ENCODE results near the gene CRTC2. TPM values are rescaled to one million over a fixed set of nuclear protein-coding genes. Genes with fewer than 3 reads are reported as not detected.

Gene CRTC2, protein sequence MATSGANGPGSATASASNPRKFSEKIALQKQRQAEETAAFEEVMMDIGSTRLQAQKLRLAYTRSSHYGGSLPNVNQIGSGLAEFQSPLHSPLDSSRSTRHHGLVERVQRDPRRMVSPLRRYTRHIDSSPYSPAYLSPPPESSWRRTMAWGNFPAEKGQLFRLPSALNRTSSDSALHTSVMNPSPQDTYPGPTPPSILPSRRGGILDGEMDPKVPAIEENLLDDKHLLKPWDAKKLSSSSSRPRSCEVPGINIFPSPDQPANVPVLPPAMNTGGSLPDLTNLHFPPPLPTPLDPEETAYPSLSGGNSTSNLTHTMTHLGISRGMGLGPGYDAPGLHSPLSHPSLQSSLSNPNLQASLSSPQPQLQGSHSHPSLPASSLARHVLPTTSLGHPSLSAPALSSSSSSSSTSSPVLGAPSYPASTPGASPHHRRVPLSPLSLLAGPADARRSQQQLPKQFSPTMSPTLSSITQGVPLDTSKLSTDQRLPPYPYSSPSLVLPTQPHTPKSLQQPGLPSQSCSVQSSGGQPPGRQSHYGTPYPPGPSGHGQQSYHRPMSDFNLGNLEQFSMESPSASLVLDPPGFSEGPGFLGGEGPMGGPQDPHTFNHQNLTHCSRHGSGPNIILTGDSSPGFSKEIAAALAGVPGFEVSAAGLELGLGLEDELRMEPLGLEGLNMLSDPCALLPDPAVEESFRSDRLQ
- total RNA-seq: 6.3 and 6.7 TPM in 2 replicates

DNA sequence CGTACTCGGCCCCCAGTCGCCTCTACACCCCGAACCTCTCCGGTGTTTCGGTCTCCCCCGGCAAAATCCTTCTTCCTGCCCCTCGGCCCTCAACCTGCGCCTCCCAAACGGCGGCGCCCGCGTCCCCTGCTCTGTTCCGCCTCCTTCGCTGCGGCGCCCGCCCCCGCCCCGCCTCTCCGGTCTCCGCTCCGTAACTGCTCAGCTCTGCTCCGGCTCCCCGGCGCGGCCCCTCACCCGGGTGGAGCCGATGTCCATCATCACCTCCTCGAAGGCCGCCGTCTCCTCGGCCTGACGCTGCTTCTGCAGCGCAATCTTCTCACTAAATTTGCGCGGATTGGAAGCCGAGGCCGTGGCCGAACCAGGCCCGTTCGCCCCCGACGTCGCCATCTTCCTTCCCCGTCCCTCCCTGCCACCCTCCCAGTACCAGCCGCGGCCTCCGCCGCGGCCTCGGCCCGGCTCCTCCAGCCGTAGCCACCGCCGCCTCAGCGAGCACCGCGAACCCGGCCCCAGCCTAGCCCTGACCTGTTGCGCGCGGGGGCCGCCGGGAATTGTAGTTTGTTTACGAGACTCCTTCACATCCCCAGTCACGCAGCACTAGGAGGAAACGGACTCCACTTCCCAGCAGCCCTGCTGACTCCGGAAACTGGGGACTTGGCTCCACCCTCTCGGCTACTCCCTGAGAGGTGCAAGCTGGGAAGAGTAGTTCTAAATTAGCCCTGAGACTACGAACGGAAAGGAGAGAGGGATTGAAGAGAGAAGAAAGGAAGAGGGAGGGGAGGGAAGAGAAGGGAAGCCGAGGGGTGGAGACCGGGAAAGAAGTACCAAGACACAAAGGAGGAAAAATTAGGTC, at the start of gene CRTC2:
TSS of gene CRTC2 (minus strand) at position 502 of the 850 bp plus-strand sequence. CDS start at position 387, 115 bp downstream.

DNA sequence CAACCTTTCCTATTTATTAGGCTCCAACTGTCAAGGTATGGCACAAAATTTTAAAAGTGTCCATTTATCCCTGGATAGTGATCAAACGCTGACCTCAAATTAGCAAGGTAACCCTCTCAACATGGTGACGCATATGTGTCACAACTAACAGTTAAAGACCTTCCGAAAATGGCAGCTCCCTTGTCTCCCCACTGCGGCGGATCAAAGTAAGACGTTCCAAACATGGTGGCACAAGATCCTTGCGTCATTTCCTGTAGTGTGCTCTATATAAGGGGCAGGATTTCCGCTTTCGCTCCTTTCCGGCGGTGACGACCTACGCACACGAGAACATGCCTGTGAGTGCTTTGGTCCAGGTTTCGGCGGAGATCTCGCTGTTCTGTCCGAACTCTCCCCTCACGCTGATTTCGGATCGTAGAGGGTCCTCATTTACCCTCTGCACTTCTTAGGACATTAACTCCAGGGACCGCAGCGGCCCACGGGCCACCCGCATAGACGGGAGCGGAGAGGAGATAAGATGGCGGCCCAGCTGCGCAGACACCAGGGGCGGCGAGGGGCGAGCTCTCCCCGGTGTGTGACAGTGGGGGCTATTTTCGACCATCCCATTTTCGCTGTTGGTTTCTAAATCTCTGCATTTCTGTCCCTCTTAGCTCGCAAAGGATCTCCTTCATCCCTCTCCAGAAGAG, 32.2 kb upstream of the CRTC2 start, which contains the start of gene RPS27:
TSS of gene RPS27 (plus strand) at position 295 of the 683 bp plus-strand sequence. CDS start at position 330, 35 bp downstream.

DNA sequence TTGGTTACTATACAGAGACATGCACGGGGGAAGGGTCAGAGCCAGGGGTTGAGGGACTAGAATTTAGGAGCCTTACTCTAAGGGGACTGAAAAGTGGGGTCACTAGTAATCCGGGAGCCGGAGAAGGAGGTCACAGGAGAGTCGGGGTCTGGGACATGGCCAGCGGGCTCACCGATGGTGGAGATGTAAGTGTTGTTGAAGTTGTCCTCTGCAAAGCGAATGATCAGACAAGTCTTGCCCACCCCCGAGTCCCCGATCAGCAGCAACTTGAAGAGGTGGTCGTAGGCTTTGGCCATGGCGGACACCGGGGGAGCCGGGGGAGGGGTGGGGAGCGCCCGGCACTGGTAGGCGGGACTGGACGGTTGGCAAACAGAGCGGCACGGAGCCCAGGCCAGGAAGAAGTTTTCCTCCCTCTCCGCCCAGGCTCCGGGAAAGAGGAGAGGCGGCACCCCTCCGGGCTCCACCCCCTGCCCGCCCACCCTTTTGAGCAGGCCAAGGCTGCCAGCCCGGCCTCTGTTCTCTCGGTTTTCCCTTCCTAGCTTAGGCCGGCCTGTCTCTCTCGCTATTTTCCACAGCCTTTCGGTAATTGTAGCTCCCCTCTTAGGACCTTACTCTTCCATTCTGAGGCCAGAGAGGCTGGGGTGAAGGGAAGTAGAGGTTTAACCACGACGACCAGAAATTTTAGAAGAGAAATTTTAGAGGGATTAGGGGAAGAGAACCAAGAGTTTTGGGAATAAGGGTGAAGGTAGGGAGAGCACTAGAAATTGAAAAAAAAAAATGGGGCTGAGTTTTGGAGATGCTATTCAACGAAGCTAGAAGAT, 27.7 kb upstream of the CRTC2 start, which contains the start of gene RAB13:
TSS of gene RAB13 (minus strand) at position 399 of the 821 bp plus-strand sequence. CDS start at position 296, 103 bp downstream.

DNA sequence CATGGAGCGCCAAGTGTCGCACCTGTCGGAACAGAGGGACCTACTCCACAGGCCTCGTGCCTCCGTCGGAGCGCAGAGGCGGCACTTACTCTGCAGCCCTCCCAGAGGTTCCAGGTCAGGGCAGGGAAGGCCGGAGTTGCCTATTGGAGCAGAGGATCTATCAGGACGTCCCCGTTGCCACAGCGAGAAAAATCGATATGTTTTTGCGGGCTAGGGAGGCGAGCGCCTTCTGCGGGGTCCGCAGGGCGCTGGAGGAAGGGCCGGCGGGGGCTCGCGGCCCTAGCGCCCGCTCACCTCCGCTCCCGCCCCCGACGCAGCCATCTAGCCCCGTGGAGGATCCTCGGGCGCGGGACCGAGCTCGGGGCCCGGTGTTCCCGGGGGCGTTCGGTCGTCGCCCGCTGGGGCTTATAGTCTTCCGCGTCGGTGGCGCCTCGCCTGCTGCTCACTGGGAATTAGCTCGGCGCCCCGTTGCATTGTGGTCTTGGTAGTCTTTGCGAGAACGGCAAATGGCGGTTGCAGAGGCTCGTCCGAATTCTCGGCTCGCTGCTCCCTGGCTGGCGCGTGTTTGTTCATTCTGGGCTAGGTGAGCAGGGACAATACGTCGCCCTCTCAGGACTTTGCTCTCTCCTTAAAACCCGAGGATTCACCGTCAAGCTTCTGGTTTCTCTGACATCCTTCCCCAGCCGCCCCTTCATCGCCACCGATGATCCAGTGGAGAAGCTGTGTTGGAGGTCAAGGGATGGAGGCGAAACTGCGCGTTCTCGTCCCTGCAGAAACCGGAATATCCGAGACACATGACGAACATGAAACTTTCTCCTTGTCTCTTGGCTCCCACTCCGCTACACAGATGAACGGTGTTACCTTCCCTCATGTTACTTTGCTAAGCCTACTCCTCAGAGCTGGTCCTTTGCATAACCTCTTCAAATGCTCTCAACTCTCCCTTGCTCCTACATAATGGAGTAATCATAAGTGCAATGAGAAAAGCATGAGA, 19.1 kb upstream of the CRTC2 start, which contains the start of gene JTB:
TSS of gene JTB (minus strand) at position 425 of the 991 bp plus-strand sequence. CDS start at position 3, 422 bp downstream.

GRCh38 chr1:153967107-153967999, 8.9 kb upstream of the CRTC2 start, which contains the start of gene CREB3L4:
TSS of gene CREB3L4 (plus strand) at chr1:153967902. CDS start at chr1:153968526, 624 bp downstream.

DNA sequence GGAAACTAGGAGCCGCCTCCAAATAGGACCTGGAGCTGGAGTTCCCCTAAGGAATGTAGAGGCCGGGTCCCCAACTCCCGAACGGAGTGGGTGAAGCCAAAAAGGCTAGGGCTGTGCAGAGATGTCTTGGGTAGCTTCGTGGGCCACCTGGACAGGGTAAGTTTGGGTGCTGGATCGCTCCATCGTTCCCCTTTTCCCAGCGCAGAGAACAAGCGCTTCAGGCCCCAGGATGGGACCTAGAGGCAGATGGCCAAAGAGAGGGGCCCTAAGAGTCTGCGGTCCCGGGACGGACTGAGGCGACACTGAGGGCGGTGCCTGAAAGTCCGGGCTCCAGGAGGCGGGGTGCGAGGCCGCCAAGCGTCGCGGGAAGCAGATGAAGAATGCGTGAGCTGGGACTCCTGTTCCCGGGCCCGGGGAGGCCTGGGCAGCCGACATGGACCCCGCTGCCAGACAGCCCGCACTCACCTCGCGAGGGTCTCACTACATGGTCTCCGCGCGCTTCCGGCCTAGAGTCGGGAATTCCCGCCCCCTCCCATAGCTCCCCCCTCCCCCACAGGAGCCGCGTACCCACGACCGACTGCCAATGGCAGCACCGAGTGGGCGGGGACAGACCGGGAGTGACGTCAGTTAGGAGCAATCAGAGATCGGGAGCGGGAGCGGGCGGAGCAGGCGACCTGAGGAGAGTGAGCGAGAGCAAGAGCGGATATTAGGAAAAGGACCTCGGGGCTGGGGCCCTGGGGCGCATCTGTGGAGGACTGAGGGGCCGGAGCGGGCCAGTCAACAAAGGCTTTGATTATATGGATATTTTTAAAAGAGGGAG, 4.8 kb upstream of the CRTC2 start, which contains the start of gene SLC39A1:
TSS of gene SLC39A1 (minus strand) at position 508 of the 820 bp plus-strand sequence. CDS start 822 bp downstream, outside the sequence.

DNA sequence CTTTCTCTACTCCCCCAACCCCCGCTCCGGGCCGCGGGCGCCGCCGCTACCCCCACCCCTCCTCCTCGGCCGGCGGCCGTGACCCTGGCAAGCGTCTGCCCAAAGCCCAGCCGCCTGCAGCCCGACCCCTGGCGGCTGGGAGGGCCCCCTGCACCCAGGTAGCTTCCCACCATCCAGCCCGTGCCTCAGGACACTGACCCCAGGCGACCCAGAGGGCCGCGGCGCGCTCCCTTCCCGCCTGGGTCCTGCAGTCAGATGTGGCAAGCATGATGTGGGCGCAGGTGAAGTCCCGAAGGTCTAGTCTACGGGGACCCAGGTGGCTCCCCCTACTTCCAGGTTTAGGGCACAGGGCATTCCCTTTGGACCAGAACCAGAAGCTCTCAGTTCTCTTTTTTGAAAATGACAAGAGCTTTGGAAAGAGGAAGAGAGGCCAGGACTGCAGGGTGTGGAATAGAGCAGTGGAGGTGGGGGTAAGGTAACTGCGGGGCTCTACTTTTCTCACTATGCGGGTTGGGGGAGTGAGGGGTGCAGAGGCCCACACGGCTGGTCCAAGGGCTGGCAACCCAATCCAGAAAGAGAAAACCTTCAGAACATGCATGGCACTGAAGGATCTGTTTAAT, 11.7 kb downstream of the CRTC2 start, which contains the start of gene DENND4B:
TSS of gene DENND4B (minus strand) at position 97 of the 620 bp plus-strand sequence. CDS start 2,344 bp downstream, outside the sequence.

DNA sequence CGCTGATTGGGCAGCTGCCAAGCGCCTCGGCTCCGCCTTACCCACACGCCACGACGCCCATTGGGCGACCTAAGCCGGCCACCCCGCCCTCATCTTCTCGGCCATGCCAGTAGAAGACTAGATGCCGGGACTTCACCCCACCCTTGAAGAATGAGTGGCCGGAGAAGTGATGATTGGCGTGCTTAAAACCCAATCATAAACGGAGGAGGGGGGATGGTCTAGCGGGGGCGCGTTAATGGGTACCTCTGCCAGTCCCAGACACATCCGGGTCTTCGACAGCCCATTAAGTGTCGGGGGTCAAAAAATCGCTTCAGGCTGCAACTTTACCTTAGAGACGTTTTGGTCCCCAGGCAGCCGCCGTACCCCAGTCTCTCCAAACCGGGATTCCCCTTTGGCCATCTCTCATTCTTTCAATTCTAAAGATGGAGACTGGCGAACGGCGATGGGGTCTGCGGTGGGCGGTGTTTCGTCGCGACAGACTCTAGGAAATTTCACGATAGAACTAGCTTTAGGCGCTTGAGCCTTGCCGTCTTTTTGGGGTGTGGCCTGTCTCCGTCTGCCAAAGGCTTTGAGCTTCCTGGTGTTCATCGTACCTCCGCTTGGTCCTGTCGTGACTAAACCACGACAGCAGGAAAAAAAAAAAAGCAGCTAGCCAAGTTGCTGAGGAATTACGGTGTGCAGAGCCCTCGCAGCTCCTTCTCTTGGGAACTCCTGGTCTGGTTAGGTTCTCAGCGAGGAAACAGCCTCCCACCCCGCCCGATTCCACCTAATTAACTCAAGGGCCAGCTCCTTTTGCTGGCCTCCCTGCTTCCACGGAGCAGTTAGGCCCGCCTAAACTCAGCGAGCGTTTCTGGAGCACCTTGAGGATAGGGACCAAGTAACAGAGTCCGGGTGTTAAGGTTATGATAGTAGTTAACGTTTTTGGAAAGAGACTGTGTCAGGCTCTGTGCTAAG, 35.2 kb downstream of the CRTC2 start, which contains the start of gene GATAD2B:
TSS of gene GATAD2B (minus strand) at position 1 of the 954 bp plus-strand sequence. CDS start 94,625 bp downstream, outside the sequence.

Other genes with a start within 250 kb of the CRTC2 start
- 45.5 and 46.9 TPM in 2 replicates for gene INTS3, start 230.6 kb downstream of the CRTC2 start, total RNA-seq
- 10.3 and 14.6 TPM in 2 replicates for gene SLC27A3, start 183.2 kb downstream of the CRTC2 start, total RNA-seq
- gene GATAD2B, start 35.6 kb downstream of the CRTC2 start, total RNA-seq: 7.9 and 8.3 TPM in 2 replicates
- gene DENND4B, start 11.9 kb downstream of the CRTC2 start, total RNA-seq: 18.7 and 28.8 TPM in 2 replicates
- 117 and 120 TPM in 2 replicates for gene SLC39A1, start 4.9 kb upstream of the CRTC2 start, total RNA-seq
- gene CREB3L4, start 9.3 kb upstream of the CRTC2 start, total RNA-seq: 3.9 and 6.6 TPM in 2 replicates
- 87.9 and 105 TPM in 2 replicates for gene JTB, start 19.1 kb upstream of the CRTC2 start, total RNA-seq
- gene RAB13, start 27.7 kb upstream of the CRTC2 start, total RNA-seq: 102 and 150 TPM in 2 replicates
- gene RPS27, start 32.1 kb upstream of the CRTC2 start, total RNA-seq: 788 and 889 TPM in 2 replicates
- 0.07 and 0.23 TPM in 2 replicates for gene NUP210L, start 196.5 kb upstream of the CRTC2 start, total RNA-seq
- gene TPM3, start 233.5 kb upstream of the CRTC2 start, total RNA-seq: 245 and 296 TPM in 2 replicates
- not detected in 2 replicates for gene CFAP141, start 247.7 kb upstream of the CRTC2 start, total RNA-seq